Measurements from ENCODE around the gene ASH1L. TPM values are rescaled to one million over a fixed set of nuclear protein-coding genes. Genes with fewer than 3 reads are reported as not detected.

Gene ASH1L
- total RNA-seq, 1 donor from 2014 or later, result 59.7 TPM

DNA sequence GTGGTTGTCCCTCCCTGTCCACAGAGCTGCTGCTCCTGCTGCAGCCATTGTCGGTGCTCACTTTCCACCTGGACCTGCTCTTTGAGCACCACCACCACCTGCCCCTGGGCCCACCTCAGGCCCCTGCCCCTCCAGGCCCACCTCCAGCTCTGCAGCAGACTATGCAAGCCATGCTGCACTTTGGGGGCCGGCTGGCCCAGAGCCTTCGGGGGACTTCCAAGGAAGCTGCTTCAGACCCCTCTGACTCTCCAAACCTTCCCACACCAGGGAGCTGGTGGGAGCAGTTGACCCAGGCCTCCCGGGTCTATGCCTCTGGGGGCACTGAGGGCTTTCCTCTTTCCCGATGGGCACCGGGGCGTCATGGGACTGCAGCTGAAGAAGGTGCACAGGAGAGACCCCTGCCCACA is 236.0 kb downstream of the ASH1L start:
- no peak for DNase-seq

- no peak for DNase-seq
Measured at GRCh38 chr1:155326020-155326526, 236.5 kb downstream of the ASH1L start.

- no peak for DNase-seq
Measured at GRCh38 chr1:155325603-155325893, 237.1 kb downstream of the ASH1L start.

DNA sequence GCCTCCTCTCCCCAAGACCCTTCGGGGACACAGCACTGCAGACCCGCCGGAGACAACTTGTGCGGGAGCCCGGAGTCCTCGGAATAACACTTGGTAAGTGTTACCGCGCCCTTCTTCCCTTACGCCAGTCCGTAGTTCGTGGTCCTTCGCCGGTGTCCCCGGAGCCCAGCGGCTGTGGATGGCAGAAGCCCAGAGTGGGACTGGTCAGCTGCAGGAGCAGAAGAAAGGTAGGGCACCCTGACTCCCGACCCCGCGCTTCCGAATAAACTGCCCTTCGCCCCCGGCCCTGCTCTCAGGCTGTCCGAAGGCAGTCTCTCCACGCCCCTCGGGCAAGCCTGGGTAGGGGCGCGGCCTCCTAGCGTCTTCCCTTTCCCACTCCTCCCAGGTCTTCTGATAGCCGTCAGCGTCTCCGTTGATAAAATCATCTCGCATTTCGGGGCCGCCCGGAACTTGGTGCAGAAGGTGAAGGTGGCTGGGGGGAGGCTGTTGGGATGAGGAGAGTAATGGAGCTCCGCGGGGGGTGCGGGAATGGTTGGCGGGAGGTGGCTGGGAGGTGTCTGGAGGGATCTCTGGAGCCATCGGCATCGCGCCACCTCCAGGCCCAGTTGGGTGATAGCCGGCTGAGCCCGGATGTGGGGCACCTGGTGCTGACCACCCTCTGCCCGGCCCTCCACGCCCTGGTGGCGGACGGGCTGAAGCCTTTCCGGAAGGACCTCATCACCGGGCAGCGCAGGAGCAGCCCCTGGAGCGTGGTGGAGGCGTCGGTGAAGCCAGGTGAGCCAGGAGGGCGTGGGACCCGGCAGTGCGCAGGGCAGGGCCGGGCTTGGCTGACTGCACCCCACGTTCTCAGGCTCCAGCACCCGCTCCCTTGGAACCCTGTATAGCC is 237.6 kb downstream of the ASH1L start:
- no peak for DNase-seq

DNA sequence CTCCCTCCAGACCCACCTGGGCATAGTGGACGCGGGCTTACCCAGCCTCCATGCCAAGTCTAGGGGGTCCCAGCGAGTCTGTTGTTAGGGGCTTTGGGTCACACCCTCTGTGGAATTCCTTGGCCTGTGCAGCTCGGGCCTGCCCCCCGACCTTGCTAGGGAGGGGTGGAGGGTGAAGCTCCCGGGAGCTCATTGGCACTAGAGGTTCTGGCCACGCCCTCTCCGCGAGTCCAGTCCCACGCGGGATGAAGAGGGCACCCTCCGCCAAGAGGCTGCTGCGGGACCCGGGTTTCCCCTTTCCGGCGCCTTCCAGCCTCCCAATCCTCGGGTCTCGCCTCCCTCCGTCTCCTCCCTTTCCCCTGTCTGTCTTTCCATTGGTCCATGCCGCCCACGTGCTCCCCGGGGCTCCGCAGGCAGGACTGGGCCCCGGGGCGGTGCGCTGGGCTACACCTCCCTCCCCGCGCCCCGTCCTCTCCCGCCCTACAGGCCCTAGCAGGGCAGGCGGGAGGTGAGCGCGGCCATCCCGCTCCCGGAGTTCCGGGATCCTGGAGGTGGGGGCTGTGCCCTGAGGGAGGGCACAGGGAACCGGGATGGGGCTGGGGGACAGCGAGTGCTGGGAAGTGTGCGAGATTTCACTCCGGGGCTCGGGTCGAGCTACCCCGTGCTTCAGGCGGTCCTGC is 238.4 kb downstream of the ASH1L start:
- DNase-seq, result peak; percentile 91

GRCh38 chr1:155323729-155324036 is 238.9 kb downstream of the ASH1L start:
- DNase-seq, result peak; percentile 77

GRCh38 chr1:155322953-155323728 is 239.5 kb downstream of the ASH1L start:
- DNase-seq, result peak; percentile 74

DNA sequence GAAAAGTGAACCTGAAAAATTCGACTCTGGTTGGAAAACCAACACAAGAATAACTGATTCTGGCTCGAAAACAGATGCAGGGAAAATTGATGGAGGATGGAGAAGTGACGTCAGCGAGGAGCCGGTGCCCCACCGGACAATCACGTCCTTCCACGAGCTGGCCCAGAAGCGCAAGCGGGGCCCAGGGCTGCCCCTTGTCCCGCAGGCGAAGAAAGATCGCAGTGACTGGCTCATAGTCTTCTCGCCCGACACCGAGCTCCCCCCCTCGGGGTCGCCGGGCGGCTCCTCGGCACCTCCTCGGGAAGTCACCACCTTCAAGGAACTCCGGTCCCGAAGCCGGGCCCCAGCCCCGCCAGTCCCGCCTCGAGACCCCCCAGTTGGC is 240.0 kb downstream of the ASH1L start:
- DNase-seq, result no peak

DNA sequence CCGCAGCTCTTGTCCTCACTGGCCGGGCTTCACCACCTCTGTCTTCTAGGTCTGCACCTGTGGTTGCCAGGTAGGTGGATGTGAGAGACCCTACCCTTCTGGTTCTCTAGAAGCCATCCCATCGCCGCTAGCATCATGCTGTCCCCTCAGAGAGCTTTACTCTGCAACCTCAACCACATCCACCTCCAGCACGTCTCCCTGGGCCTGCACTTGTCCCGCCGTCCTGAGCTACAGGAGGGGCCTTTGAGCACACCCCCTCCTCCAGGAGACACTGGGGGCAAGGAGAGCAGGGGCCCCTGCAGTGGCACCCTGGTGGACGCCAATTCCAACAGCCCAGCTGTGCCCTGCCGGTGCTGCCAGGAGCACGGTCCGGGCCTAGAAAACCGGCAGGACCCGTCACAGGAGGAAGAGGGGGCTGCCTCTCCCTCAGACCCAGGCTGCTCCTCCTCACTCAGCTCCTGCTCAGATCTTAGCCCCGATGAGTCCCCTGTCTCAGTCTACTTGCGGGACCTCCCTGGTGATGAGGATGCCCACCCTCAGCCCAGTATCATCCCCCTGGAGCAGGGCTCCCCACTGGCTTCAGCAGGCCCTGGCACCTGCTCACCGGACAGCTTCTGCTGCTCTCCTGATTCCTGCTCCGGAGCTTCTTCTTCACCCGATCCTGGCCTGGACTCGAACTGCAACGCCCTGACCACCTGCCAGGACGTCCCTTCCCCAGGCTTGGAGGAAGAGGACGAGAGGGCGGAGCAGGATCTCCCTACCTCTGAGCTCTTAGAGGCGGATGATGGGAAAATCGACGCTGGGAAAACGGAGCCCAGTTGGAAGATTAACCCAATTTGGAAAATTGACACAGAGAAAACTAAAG is 240.7 kb downstream of the ASH1L start:
- no peak for DNase-seq

DNA sequence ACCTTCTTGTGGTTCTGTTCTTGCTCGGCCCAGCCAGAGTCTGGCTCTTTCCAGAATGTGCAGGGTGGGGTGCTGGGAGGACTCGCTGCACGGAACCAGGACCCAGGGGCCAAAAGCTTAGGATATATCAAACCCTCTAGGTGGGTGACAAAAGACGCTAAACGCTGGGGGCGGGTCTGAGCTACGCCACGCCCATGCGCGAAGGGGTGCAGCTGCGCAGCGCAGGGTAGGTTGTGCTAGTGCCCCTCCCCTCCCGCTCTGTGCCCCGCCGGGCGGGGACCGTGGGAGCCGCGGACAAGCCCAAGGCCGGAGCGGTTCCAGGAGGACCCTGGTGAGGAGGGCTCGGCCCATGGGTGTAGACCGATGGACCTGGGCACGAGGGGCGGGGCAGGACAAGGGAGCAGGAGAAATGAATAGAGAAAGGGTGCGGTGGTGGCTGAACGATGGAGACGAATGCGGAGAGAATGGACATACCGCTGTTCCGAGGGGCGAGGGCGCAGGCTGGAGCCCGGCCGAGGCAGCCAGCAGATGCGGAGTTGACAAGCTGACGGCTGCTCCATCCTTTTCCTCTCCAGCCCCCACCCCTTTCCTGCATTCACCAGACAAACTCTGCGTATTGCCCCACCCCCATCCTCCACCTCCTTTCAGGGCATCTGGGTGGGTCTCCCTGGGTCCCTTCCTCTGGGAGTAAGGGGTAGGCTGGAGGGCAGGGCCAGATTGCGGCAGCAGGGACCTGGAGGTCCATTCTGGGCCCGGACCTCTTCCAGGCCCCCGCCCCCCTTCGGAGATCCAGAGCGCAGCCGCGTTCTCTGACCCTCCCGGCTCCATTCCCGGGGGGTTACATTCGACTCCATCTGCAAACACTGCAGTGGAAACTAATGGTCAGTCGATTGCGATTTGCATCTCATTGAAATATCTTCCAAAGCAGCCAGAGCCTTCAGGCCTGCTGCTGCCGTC is 241.7 kb downstream of the ASH1L start, which contains the start of gene RUSC1:
Gene RUSC1, plus strand, starts transcription at position 234 of the 957 bp plus-strand sequence. CDS start 880 bp downstream, outside the sequence.
- DNase-seq, result peak; percentile 83

GRCh38 chr1:155320252-155320651 is 242.4 kb downstream of the ASH1L start:
- no peak for DNase-seq

DNA sequence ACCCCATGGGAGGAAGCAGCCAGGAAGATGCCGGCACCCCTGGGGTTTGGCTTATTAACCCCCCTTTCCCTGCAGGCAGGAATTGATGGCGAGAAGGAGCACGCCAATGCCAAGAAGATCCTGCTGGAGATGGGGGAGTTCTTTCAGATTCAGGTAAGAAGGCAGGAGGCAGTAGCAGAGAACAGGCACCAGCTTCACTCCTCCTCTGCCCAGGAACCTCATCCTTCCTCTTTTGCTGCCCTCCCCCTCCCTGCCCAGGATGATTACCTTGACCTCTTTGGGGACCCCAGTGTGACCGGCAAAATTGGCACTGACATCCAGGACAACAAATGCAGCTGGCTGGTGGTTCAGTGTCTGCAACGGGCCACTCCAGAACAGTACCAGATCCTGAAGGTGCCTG is 243.1 kb downstream of the ASH1L start:
- DNase-seq, result no peak

- no peak for DNase-seq
Measured at GRCh38 chr1:155318082-155318481, 244.5 kb downstream of the ASH1L start.

- no peak for DNase-seq
Measured at GRCh38 chr1:155316922-155317321, 245.7 kb downstream of the ASH1L start.

- no peak for DNase-seq
Measured at GRCh38 chr1:155313261-155313660, 249.3 kb downstream of the ASH1L start.

GRCh38 chr1:155309423-155310021 is 253.1 kb downstream of the ASH1L start:
- no peak for DNase-seq

DNA sequence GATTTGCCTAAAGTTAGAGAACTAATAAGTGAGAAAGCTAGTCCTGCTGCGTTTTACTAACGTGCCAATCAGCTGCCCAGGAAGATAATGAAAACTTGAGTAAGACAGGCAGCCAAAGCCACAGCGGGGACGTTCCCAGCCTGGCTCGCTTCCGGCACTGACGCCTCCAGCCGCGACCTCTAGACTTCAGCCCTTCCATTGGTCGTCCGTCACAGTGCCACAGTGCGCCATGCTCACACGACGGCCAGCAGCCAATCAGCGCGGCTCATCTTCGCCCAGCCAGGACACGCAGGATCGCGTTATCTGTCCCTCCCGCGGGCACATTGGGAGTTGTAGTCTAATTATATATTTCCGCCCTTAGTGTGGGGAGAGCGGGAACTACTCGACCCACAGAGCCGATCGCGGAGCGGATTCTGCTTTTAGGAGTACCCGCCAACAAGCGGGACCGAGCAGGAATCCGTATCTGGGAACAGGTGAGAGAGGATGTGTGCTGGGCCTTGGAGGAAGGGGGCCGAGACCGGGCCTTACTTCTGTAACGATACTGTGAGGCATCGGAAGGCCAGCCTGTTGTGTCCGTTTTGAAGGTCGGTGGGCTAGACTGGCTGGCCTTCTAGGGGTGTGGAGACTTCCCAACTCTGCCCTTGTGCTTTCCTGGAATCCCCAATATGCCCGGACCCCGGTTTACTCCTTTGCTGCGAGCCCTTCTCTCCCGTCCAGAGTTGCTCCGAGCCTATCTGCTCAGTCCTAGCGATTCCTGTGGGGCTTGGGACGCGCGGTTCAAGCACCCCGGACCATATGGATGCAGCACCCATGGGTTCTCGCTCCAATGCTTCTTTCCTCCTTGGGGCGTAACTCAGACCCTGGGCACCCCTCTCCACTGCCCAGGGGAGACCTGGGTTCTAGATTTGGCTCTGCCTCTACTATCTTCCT is 253.8 kb downstream of the ASH1L start, which contains the start of gene FDPS:
Gene FDPS, plus strand, starts transcription at position 374 of the 930 bp plus-strand sequence. CDS start 924 bp downstream, outside the sequence.
- DNase-seq, result peak; percentile 99

- DNase-seq, result no peak
Measured at GRCh38 chr1:155307247-155307740, 255.3 kb downstream of the ASH1L start.

DNA sequence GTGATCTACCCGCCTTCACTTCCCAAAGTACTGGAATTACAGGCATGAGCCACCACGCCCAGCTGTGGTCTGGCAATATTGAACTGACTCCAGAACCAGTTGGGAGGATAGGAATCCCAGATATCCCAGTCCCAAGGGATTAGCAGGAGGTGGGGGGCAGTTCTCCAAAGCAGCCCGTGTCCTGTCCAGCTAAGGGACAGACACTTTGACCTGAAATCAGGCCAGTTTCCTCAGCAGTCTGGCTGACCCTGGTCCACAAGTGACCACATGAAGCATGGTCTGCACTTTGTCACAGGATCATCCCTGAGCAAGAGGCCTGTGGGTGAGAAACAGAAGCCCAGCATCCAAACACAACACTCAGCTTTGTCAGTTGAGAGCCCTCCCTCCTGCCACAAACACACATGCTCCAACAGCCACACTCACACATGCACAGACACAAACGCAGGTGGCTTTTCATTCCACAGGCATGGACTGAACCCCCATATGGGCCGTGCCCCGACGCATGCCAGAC is 256.7 kb downstream of the ASH1L start:
- DNase-seq, result no peak

Data from occipital lobe (tissue), 2 donors.